Small intestine (tissue), 7 donors: ENCODE measurements around the gene ODAD4. TPM values are rescaled to one million over a fixed set of nuclear protein-coding genes. Genes with fewer than 3 reads are reported as not detected.

Experiments used
- DNase-seq, 2 donors: peaks; one replicate each; pipeline versions ENCODE4 v3.0.0 to v3.0.0-alpha.2; 2013
- FAIRE-seq: peaks from 2 replicates; lab custom pipeline; 2012; peaks lifted over from hg19 to GRCh38; lab: Jason Lieb, UNC
- H3K27ac ChIP-seq, 3 donors: one replicate each; pipeline ENCODE4 v1.5.1; 2013; ENCODE audit warnings: low read length in 2 of 3, mild to moderate bottlenecking in 2 of 3, control low read depth in 1 of 3, inconsistent platforms in 1 of 3, low read depth in 1 of 3, moderate library complexity in 1 of 3
- H3K27me3 ChIP-seq, 3 donors: one replicate each; pipeline ENCODE4 v1.6.1; 2013; ENCODE audit warnings: low read length in 3 of 3, inconsistent platforms in 1 of 3; ENCODE audit not compliant: control insufficient read depth in 3 of 3, insufficient read depth in 3 of 3
- H3K36me3 ChIP-seq, 3 donors: one replicate each; pipeline ENCODE4 v1.6.1; 2013; ENCODE audit warnings: low read length in 3 of 3, inconsistent platforms in 1 of 3, low read depth in 1 of 3, mild to moderate bottlenecking in 1 of 3, moderate library complexity in 1 of 3; ENCODE audit not compliant: control insufficient read depth in 3 of 3, insufficient read depth in 2 of 3
- H3K4me1 ChIP-seq, 3 donors: one replicate each; pipeline ENCODE4 v1.6.1; 2013; ENCODE audit warnings: low read length in 2 of 3, inconsistent platforms in 1 of 3, low read depth in 1 of 3, mild to moderate bottlenecking in 1 of 3, moderate library complexity in 1 of 3; ENCODE audit not compliant: control insufficient read depth in 3 of 3, insufficient read depth in 2 of 3
- H3K4me3 ChIP-seq, 3 donors: one replicate each; pipeline ENCODE4 v1.5.1; 2013; ENCODE audit warnings: low read length in 3 of 3, control low read depth in 1 of 3, inconsistent platforms in 1 of 3, low read depth in 1 of 3, mild to moderate bottlenecking in 1 of 3, moderate library complexity in 1 of 3
- H3K9me3 ChIP-seq, 2 donors: one replicate each; pipeline ENCODE4 v1.6.1; 2013; ENCODE audit warnings: low read depth in 1 of 2, low read length in 1 of 2; ENCODE audit not compliant: control insufficient read depth in 2 of 2, insufficient read depth in 1 of 2
- WGBS, 3 donors: extraction: QIAGEN DNeasy Blood & Tissue Kit; methylation state at CpG; one replicate each; pipeline ENCODE4 v1.1.7; 2013; 5-methylcytosine and 5-hydroxymethylcytosine counted together
- polyA plus RNA-seq, 4 donors: library from polyadenylated mRNA; stranded (reverse) in 3 of 4; unstranded in 1 of 4; fragments of 200-250 nt in 3 of 4; fragments of 120-200 nt in 1 of 4; gene quantifications; one replicate each; pipeline versions ENCODE4 v1.2.1 to v1.2.3, GENCODE V29; 2013
- donor health status: healthy with polysubstance abuse.
- donor health status: control.
- donor health status: control.
- donor health status: Bipolar disorder and iron deficiency.
- donor health status: healthy.

Gene ODAD4
- polyA plus RNA-seq, 4 donors, result 0.28 to 0.50 TPM; not detected in 2

GRCh38 chr17:41974031-41974430, 43.6 kb downstream of the ODAD4 start:
- DNase-seq (no peak), FAIRE-seq (no peak)
- Histone ChIP-seq H3K36me3 (peaks cover 27 to 89% (median 41%) of the 10 kb centered on the region in 3 donors), H3K4me1 (no peaks in the 10 kb centered on the region), H3K9me3 (no peaks in the 10 kb centered on the region), H3K27me3 (no peaks in the 10 kb centered on the region), H3K27ac (no peak overlapping the region), H3K4me3 (no peak overlapping the region)
- WGBS, 3 donors, result 82 to 98% (median 88%) methylated on average over 6 of the region's 6 CpGs

GRCh38 chr17:41974658-41975057, 44.2 kb downstream of the ODAD4 start:
- Histone ChIP-seq H3K4me1 (no peaks in the 10 kb centered on the region), H3K27ac (no peak overlapping the region), H3K9me3 (no peaks in the 10 kb centered on the region), H3K36me3 (peaks cover 27 to 91% (median 41%) of the 10 kb centered on the region in 3 donors), H3K27me3 (no peaks in the 10 kb centered on the region), H3K4me3 (no peak overlapping the region)
- DNase-seq (no peak), FAIRE-seq (no peak)
- WGBS, 3 donors, result 90 to 96% (median 93%) methylated on average over 5 of the region's 5 CpGs

- Histone ChIP-seq H3K4me1 (no peaks in the 10 kb centered on the region), H3K27me3 (no peaks in the 10 kb centered on the region), H3K36me3 (peaks cover 27 to 93% (median 41%) of the 10 kb centered on the region in 3 donors), H3K27ac (no peak overlapping the region), H3K4me3 (no peak overlapping the region), H3K9me3 (no peaks in the 10 kb centered on the region)
- DNase-seq (no peak), FAIRE-seq (no peak)
- 87 to 92% (median 87%) methylated on average over 9 of the region's 9 CpGs for WGBS, 3 donors
Observed at GRCh38 chr17:41975099-41976083, 45.0 kb downstream of the ODAD4 start.

- 54 to 61% (median 54%) methylated on average over 11 of the region's 11 CpGs for WGBS, 3 donors
- FAIRE-seq (no peak), DNase-seq (no peak)
- H3K36me3 ChIP-seq, result peaks cover 27 to 95% (median 40%) of the 10 kb centered on the region in 3 donors
- no peaks in the 10 kb centered on the region for H3K27me3 ChIP-seq
- H3K9me3 ChIP-seq, result no peaks in the 10 kb centered on the region
- no peak overlapping the region for H3K4me3 ChIP-seq
- H3K4me1 ChIP-seq, result no peaks in the 10 kb centered on the region
- peak overlapping the region in 1 of 3 donors; percentile 17 for H3K27ac ChIP-seq
Observed at GRCh38 chr17:41976142-41976768, 45.8 kb downstream of the ODAD4 start.

GRCh38 chr17:41977991-41978390, 47.6 kb downstream of the ODAD4 start:
- Histone ChIP-seq H3K4me1 (no peaks in the 10 kb centered on the region), H3K4me3 (no peak overlapping the region), H3K9me3 (no peaks in the 10 kb centered on the region), H3K27ac (no peak overlapping the region), H3K36me3 (peaks cover 30 to 96% (median 43%) of the 10 kb centered on the region in 3 donors), H3K27me3 (no peaks in the 10 kb centered on the region)
- 63 to 83% (median 78%) methylated on average over 4 of the region's 4 CpGs for WGBS, 3 donors
- DNase-seq (no peak), FAIRE-seq (no peak)

GRCh38 chr17:41982026-41982760, 51.8 kb downstream of the ODAD4 start:
- no peak overlapping the region for H3K27ac ChIP-seq

GRCh38 chr17:41984454-41984853, 54.0 kb downstream of the ODAD4 start:
- no peak for FAIRE-seq
- WGBS, 3 donors, result 94 to 98% (median 98%) methylated on average over 8 of the region's 8 CpGs
- H3K36me3 ChIP-seq, result peaks cover 18 to 70% (median 28%) of the 10 kb centered on the region in 3 donors

More at GRCh38 chr17:41982026-41982760, 51.8 kb downstream of the ODAD4 start:
- H3K4me3 ChIP-seq, result no peak overlapping the region
- DNase-seq, result no peak
- no peaks in the 10 kb centered on the region for H3K9me3 ChIP-seq
- no peak for FAIRE-seq
- no peaks in the 10 kb centered on the region for H3K4me1 ChIP-seq
- peaks cover 17 to 82% (median 19%) of the 10 kb centered on the region in 3 donors for H3K36me3 ChIP-seq
- 80 to 85% (median 84%) methylated on average over 14 of the region's 14 CpGs for WGBS, 3 donors
- no peaks in the 10 kb centered on the region for H3K27me3 ChIP-seq

GRCh38 chr17:41985919-41986318, 55.5 kb downstream of the ODAD4 start:
- no peak for DNase-seq
- Histone ChIP-seq H3K9me3 (no peaks in the 10 kb centered on the region), H3K36me3 (peaks cover 15 to 67% (median 28%) of the 10 kb centered on the region in 3 donors), H3K4me1 (peaks cover 0 to 6% (median 2%) of the 10 kb centered on the region in 3 donors), H3K27ac (no peak overlapping the region), H3K27me3 (no peaks in the 10 kb centered on the region), H3K4me3 (no peak overlapping the region)
- FAIRE-seq, result no peak
- 93 to 98% (median 95%) methylated on average over 8 of the region's 8 CpGs for WGBS, 3 donors

More at GRCh38 chr17:41984454-41984853, 54.0 kb downstream of the ODAD4 start:
- H3K4me3 ChIP-seq, result no peak overlapping the region
- H3K27ac ChIP-seq, result no peak overlapping the region
- no peaks in the 10 kb centered on the region for H3K4me1 ChIP-seq
- H3K9me3 ChIP-seq, result no peaks in the 10 kb centered on the region
- DNase-seq, result no peak
- no peaks in the 10 kb centered on the region for H3K27me3 ChIP-seq
